Measurements from ENCODE around the gene GYPC. TPM values are rescaled to one million over a fixed set of nuclear protein-coding genes. Genes with fewer than 3 reads are reported as not detected.

Gene GYPC
- total and polyA plus RNA-seq, 4 donors = 61.4 to 170 (median 113) TPM

GRCh38 chr2:126675637-126676036 lies 19.7 kb downstream of the GYPC start:
- Histone ChIP-seq H3K4me1 (ENCODE audit: control insufficient read depth in 5 of 5, insufficient read depth in 5 of 5, low read length in 5 of 5) (peaks cover 0 to 6% (median 0%) of the 10 kb centered on the region in 5 donors), H3K36me3 (ENCODE audit: control insufficient read depth in 4 of 4, insufficient read depth in 4 of 4, low read length in 4 of 4) (peaks cover 3 to 7% (median 4%) of the 10 kb centered on the region in 4 donors), H3K27me3 (ENCODE audit: control insufficient read depth in 3 of 3, insufficient read depth in 3 of 3, low read length in 2 of 3) (no peaks in the 10 kb centered on the region), H3K9me3 (ENCODE audit: control insufficient read depth in 4 of 4, insufficient read depth in 3 of 4, low read length in 3 of 4) (peaks cover 0 to 5% (median 3%) of the 10 kb centered on the region in 4 donors), H3K4me3 (no peak overlapping the region), H3K9ac (ENCODE audit: insufficient read depth in 1 of 2, low read length in 2 of 2) (no peak overlapping the region), H3K27ac (ENCODE audit: low read depth in 1 of 2, low read length in 1 of 2) (no peak overlapping the region)
- ATAC-seq (ENCODE audit: insufficient read depth, low FRiP score) (no peak), DNase-seq (no peak)
- WGBS, 2 donors = 97 to 98% methylated on average over 5 of the region's 5 CpGs
- TF ChIP-seq, protein P1, sequence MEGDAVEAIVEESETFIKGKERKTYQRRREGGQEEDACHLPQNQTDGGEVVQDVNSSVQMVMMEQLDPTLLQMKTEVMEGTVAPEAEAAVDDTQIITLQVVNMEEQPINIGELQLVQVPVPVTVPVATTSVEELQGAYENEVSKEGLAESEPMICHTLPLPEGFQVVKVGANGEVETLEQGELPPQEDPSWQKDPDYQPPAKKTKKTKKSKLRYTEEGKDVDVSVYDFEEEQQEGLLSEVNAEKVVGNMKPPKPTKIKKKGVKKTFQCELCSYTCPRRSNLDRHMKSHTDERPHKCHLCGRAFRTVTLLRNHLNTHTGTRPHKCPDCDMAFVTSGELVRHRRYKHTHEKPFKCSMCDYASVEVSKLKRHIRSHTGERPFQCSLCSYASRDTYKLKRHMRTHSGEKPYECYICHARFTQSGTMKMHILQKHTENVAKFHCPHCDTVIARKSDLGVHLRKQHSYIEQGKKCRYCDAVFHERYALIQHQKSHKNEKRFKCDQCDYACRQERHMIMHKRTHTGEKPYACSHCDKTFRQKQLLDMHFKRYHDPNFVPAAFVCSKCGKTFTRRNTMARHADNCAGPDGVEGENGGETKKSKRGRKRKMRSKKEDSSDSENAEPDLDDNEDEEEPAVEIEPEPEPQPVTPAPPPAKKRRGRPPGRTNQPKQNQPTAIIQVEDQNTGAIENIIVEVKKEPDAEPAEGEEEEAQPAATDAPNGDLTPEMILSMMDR (IDR thresholded peaks at IDR 0.05; ENCODE audit: control extremely low read depth, extremely low read depth) = no peak

- no peak overlapping the region for H3K27ac ChIP-seq (ENCODE audit: low read depth in 1 of 2, low read length in 1 of 2)
- H3K9me3 ChIP-seq (ENCODE audit: control insufficient read depth in 4 of 4, insufficient read depth in 3 of 4, low read length in 3 of 4) = peaks cover 0 to 5% (median 3%) of the 10 kb centered on the region in 4 donors
- 87% methylated on average over 1 of the region's 1 CpG for WGBS, 2 donors
- H3K4me3 ChIP-seq = no peak overlapping the region
- TF ChIP-seq, protein P1 (IDR thresholded peaks at IDR 0.05; ENCODE audit: control extremely low read depth, extremely low read depth) = no peak
- no peak for DNase-seq
- ATAC-seq (ENCODE audit: insufficient read depth, low FRiP score) = no peak
- no peak overlapping the region for H3K9ac ChIP-seq (ENCODE audit: insufficient read depth in 1 of 2, low read length in 2 of 2)
- H3K36me3 ChIP-seq (ENCODE audit: control insufficient read depth in 4 of 4, insufficient read depth in 4 of 4, low read length in 4 of 4) = peaks cover 2 to 7% (median 3%) of the 10 kb centered on the region in 4 donors
- no peaks in the 10 kb centered on the region for H3K27me3 ChIP-seq (ENCODE audit: control insufficient read depth in 3 of 3, insufficient read depth in 3 of 3, low read length in 2 of 3)
- peaks cover 0 to 3% (median 0%) of the 10 kb centered on the region in 5 donors for H3K4me1 ChIP-seq (ENCODE audit: control insufficient read depth in 5 of 5, insufficient read depth in 5 of 5, low read length in 5 of 5)
Measured at GRCh38 chr2:126676221-126677175, 20.5 kb downstream of the GYPC start.

- Histone ChIP-seq H3K9me3 (ENCODE audit: control insufficient read depth in 4 of 4, insufficient read depth in 3 of 4, low read length in 3 of 4) (peaks cover 0 to 5% (median 3%) of the 10 kb centered on the region in 4 donors), H3K9ac (ENCODE audit: insufficient read depth in 1 of 2, low read length in 2 of 2) (no peak overlapping the region), H3K36me3 (ENCODE audit: control insufficient read depth in 4 of 4, insufficient read depth in 4 of 4, low read length in 4 of 4) (peaks cover 2 to 7% (median 3%) of the 10 kb centered on the region in 4 donors), H3K27ac (ENCODE audit: low read depth in 1 of 2, low read length in 1 of 2) (no peak overlapping the region), H3K27me3 (ENCODE audit: control insufficient read depth in 3 of 3, insufficient read depth in 3 of 3, low read length in 2 of 3) (no peaks in the 10 kb centered on the region), H3K4me3 (no peak overlapping the region), H3K4me1 (ENCODE audit: control insufficient read depth in 5 of 5, insufficient read depth in 5 of 5, low read length in 5 of 5) (peaks cover 0 to 3% (median 0%) of the 10 kb centered on the region in 5 donors)
- no peak for ATAC-seq (ENCODE audit: insufficient read depth, low FRiP score)
- no peak for DNase-seq
- 92 to 93% methylated on average over 1 of the region's 1 CpG for WGBS, 2 donors
- TF ChIP-seq, protein P1 (IDR thresholded peaks at IDR 0.05; ENCODE audit: control extremely low read depth, extremely low read depth) = no peak
Measured at GRCh38 chr2:126677176-126677538, 21.2 kb downstream of the GYPC start.
